HUES64 (cell line): ENCODE results near the gene MAP4K2.

Experiments used
- H3K27ac ChIP-seq: 2 replicates; pipeline ENCODE4 v1.7.0; 2013; ENCODE audit warnings: low read depth, low read length, inconsistent platforms
- H3K27me3 ChIP-seq: 2 replicates; pipeline ENCODE4 v1.6.1; 2013; ENCODE audit warnings: mild to moderate bottlenecking, low read length; ENCODE audit not compliant: insufficient read depth
- H3K36me3 ChIP-seq: 2 replicates; pipeline ENCODE4 v1.6.1; 2013; ENCODE audit warnings: mild to moderate bottlenecking, low read length; ENCODE audit not compliant: insufficient read depth
- H3K4me1 ChIP-seq: 2 replicates; pipeline ENCODE4 v1.6.1; 2013; ENCODE audit warnings: mild to moderate bottlenecking, low read length, moderate library complexity; ENCODE audit not compliant: insufficient read depth
- H3K4me3 ChIP-seq: 2 replicates; pipeline ENCODE4 v1.5.1; 2013; ENCODE audit warnings: mild to moderate bottlenecking, low read length, moderate library complexity
- H3K9ac ChIP-seq: 2 replicates; pipeline ENCODE4 v1.6.1; 2013; ENCODE audit warnings: mild to moderate bottlenecking, low read depth, low read length
- H3K9me3 ChIP-seq: 2 replicates; pipeline ENCODE4 v1.6.1; 2013; ENCODE audit warnings: low read depth, low read length; ENCODE audit not compliant: insufficient read depth
- WGBS: fragments of 150-250, 120-280 bp; methylation state at CpG from one replicate; pipeline ENCODE4 v1.1.7; 2013; ENCODE audit warnings: missing lambda C conversion rate; 5-methylcytosine and 5-hydroxymethylcytosine counted together

MAP4K2 gene

GRCh38 chr11:64844330-64845128, 41.5 kb upstream of the MAP4K2 start, which contains the start of gene CDC42BPG:
Gene CDC42BPG, minus strand, starts transcription at chr11:64844653. Its CDS starts 84 bp downstream, at chr11:64844569.
- no peaks in the 10 kb centered on the region for H3K27me3 ChIP-seq
- H3K4me3 ChIP-seq, result peak within 1 kb of the TSS; percentile 87
- WGBS, result under 1% methylated on average over 95 of the region's 96 CpGs
- H3K9me3 ChIP-seq, result no peaks in the 10 kb centered on the region
- H3K4me1 ChIP-seq, result peaks cover 10% of the 10 kb centered on the region; the same call in 1 of the 2 replicates
- peak within 1 kb of the TSS; percentile 69 for H3K9ac ChIP-seq
- H3K36me3 ChIP-seq, result peaks cover 9% of the 10 kb centered on the region; the same call in 1 of the 2 replicates
- H3K27ac ChIP-seq, result peak within 1 kb of the TSS; percentile 80; the same call in 1 of the 2 replicates

DNA sequence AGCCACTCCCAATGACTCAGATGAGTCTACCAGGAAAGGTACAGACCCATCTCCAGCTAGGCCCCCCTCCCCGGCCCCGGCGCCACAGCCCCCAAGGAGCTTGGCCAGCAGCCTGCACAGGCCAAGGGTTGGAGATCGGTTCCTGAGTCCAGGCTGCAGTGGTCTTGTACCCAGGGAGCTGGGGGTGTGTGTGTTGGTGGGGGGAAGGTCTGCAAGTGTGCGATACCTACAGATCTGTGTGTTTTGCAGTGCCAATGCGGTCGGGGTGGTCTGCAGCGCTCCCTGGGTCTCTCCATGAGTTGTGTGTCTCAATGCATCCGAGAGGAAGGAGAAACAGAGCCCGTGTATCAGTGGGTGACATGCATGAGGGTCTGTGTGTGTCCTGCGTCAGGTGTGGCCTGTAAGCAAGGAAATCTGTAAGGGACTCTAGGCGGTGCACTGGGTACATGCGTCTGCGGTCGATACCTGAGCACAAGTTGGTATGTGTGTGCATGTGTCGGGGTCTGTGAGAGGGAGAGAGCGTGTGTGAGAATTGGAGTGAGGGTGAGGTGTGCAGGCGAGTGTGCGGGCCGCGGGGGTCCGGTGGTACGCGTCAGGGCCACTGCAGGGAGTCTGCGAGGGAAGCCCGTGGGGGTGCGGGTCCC, 40.8 kb upstream of the MAP4K2 start:
- Histone ChIP-seq H3K9me3 (no peaks in the 10 kb centered on the region), H3K4me1 (peaks cover 10% of the 10 kb centered on the region; the same call in 1 of the 2 replicates), H3K27ac (no peak overlapping the region), H3K9ac (no peak overlapping the region; the same call in 1 of the 2 replicates), H3K36me3 (peaks cover 13% of the 10 kb centered on the region; the same call in 1 of the 2 replicates), H3K27me3 (no peaks in the 10 kb centered on the region), H3K4me3 (peak overlapping the region; percentile 87)
- 43% methylated on average over 27 of the region's 27 CpGs for WGBS

DNA sequence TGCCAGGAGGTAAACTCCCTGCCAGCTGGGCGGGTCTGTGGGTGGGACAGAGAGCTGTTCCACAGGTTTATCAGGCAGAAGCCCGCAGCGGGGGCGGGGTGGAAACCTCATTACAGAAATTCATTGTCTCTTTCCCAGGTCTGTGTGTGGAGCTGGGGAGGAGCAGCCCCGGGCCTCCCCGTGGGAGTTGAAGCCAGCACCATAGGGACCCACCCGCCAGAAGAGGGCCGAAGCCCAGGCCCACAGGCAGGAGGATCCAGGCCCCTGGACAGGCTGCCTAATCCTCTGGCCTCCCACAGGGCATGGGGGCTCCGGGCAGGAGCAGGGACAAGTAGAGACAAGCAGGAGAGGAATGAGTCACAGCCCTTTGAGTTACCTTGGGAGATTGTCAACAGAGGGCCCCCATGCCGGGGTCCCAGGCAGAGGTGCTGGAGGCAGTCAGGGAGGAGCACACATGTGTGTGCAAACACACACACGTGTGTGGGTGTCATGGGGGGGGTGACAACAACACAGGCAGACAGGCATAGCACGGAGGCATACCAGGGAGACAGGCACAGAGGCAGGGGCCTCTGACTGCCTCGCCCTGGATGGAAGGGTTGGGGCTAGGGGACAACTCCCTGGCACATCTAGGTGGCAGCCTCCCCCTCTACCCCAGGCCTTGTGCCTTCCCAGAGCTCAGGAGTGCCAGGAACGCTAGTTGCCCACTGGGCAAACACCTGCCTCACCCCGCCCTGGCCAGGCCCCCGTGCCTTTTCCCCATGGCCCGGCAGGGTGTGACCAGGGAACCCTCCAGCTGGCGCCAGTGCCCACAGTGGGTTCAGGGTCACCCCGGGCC, 40.1 kb upstream of the MAP4K2 start:
- peaks cover 16% of the 10 kb centered on the region for H3K36me3 ChIP-seq
- 60% methylated on average over 19 of the region's 19 CpGs for WGBS
- H3K27ac ChIP-seq, result peak overlapping the region; percentile 69
- H3K9ac ChIP-seq, result peak overlapping the region; percentile 61; the same call in 1 of the 2 replicates
- H3K27me3 ChIP-seq, result no peaks in the 10 kb centered on the region
- H3K9me3 ChIP-seq, result no peaks in the 10 kb centered on the region
- H3K4me3 ChIP-seq, result no peak overlapping the region
- peaks cover 10% of the 10 kb centered on the region; the same call in 1 of the 2 replicates for H3K4me1 ChIP-seq

DNA sequence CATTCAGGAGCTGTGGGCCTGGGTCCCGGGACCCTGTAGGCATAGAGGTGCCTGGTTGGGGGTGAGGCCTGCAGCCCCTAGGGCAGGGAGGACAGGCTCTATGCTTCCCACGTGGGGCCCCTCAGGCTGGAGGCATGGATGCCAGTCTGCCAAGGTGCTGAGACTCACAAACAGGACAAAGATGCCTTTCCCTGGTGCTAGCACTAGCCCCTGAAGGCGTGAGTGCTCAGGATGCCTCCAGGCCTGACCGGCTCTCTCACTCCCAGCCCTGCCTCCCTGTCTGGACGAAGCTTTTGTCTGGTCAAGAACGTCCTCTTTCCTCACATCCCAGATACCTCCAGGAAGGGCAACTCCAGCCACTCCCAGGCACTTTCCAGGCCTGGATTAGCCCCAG, 39.3 kb upstream of the MAP4K2 start:
- Histone ChIP-seq H3K27me3 (no peaks in the 10 kb centered on the region), H3K4me3 (no peak overlapping the region), H3K27ac (peak overlapping the region; percentile 69), H3K9me3 (no peaks in the 10 kb centered on the region), H3K4me1 (peaks cover 10% of the 10 kb centered on the region; the same call in 1 of the 2 replicates), H3K9ac (peak overlapping the region; percentile 61), H3K36me3 (peaks cover 19% of the 10 kb centered on the region)
- 66% methylated on average over 6 of the region's 6 CpGs for WGBS

GRCh38 chr11:64841592-64842365, 38.8 kb upstream of the MAP4K2 start:
- no peaks in the 10 kb centered on the region for H3K9me3 ChIP-seq
- H3K4me3 ChIP-seq, result no peak overlapping the region
- 87% methylated on average over 15 of the region's 15 CpGs for WGBS
- peaks cover 19% of the 10 kb centered on the region for H3K36me3 ChIP-seq
- peak overlapping the region; percentile 61; the same call in 1 of the 2 replicates for H3K9ac ChIP-seq
- peak overlapping the region; percentile 69; the same call in 1 of the 2 replicates for H3K27ac ChIP-seq
- no peaks in the 10 kb centered on the region for H3K27me3 ChIP-seq
- peaks cover 10% of the 10 kb centered on the region; the same call in 1 of the 2 replicates for H3K4me1 ChIP-seq

GRCh38 chr11:64839887-64840782, 37.1 kb upstream of the MAP4K2 start:
- Histone ChIP-seq H3K27ac (no peak overlapping the region), H3K9me3 (no peaks in the 10 kb centered on the region), H3K4me3 (no peak overlapping the region), H3K9ac (no peak overlapping the region), H3K36me3 (peaks cover 19% of the 10 kb centered on the region), H3K4me1 (peaks cover 10% of the 10 kb centered on the region; the same call in 1 of the 2 replicates), H3K27me3 (no peaks in the 10 kb centered on the region)
- WGBS, result 95% methylated on average over 24 of the region's 24 CpGs

DNA sequence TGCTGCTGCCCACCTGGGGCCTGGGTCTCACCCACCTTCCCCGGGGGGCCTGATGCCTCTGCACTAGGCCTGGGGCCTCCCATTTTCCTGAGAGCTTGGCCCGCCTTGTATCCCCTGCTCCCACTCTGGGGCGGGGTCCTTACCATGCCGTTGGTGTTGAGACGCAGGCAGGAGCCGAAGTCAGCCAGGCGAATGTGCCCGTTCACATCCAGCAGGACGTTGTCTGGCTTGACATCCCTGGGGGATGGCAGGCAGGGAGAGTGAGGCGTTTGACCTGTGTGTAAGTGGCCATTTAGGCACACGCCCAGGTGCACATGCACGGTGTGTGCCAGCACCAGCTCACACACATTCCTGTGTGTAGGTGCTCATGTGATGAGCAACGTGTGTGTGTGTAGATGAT, 36.3 kb upstream of the MAP4K2 start:
- Histone ChIP-seq H3K27ac (no peak overlapping the region), H3K9me3 (no peaks in the 10 kb centered on the region), H3K4me3 (no peak overlapping the region), H3K36me3 (peaks cover 19% of the 10 kb centered on the region), H3K27me3 (no peaks in the 10 kb centered on the region), H3K9ac (no peak overlapping the region), H3K4me1 (peaks cover 10% of the 10 kb centered on the region; the same call in 1 of the 2 replicates)
- WGBS, result 93% methylated on average over 13 of the region's 13 CpGs

GRCh38 chr11:64838600-64839334, 35.8 kb upstream of the MAP4K2 start:
- Histone ChIP-seq H3K36me3 (peaks cover 22% of the 10 kb centered on the region), H3K9me3 (no peaks in the 10 kb centered on the region)

DNA sequence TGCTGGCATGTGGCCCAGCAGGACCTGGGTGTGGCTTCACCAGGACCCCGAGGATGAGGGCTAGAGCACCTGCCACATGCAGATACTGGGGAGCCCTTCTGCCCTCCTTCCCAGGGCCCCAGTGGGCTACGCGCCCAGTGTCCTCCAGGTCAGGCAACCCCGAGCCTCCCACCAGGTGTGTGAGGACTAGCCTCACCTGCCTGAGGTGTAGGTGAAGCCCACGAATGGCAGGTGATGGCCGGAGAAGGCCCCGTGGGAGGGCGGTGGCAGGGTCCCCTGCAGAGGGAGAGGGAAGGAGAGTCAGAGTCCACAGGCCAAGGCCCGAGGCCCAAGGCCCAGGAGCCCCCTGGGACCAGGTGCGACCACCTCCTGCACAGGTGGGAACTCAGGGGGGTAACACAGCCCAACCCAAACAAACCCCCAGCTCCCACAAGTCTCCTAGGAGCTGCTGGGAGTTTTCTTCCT, 34.9 kb upstream of the MAP4K2 start:
- Histone ChIP-seq H3K36me3 (peaks cover 28% of the 10 kb centered on the region), H3K27ac (no peak overlapping the region), H3K4me3 (no peak overlapping the region), H3K9me3 (no peaks in the 10 kb centered on the region), H3K9ac (no peak overlapping the region), H3K27me3 (no peaks in the 10 kb centered on the region), H3K4me1 (peaks cover 10% of the 10 kb centered on the region; the same call in 1 of the 2 replicates)
- WGBS, result 94% methylated on average over 10 of the region's 10 CpGs

More at GRCh38 chr11:64838600-64839334, 35.8 kb upstream of the MAP4K2 start:
- WGBS, result 95% methylated on average over 28 of the region's 28 CpGs
- H3K27me3 ChIP-seq, result no peaks in the 10 kb centered on the region
- H3K4me3 ChIP-seq, result no peak overlapping the region
- peaks cover 10% of the 10 kb centered on the region; the same call in 1 of the 2 replicates for H3K4me1 ChIP-seq
- no peak overlapping the region for H3K9ac ChIP-seq
- no peak overlapping the region for H3K27ac ChIP-seq
